ENCODE data around the gene ABCA4.

ABCA4 gene

GRCh38 chr1:94094469-94095111 lies 26.4 kb downstream of the ABCA4 start:
- TF ChIP-seq NFIC (IDR thresholded peaks at IDR 0.05) (peak; percentile 14; the same call in 1 of the 2 replicates), EP300 (IDR thresholded peaks at IDR 0.05; ENCODE audit: borderline replicate concordance) (peak; percentile 61; the same call in 1 of the 2 replicates), REST (IDR thresholded peaks at IDR 0.05; ENCODE audit: low read depth) (no peak), MAX (IDR thresholded peaks at IDR 0.05) (peak; percentile 17; the same call in 1 of the 2 replicates), TEAD4 (IDR thresholded peaks at IDR 0.05) (peak; percentile 32; the same call in 1 of the 2 replicates), ZBTB7A (IDR thresholded peaks at IDR 0.05; ENCODE audit: low read depth) (no peak), RAD21 (IDR thresholded peaks at IDR 0.05; ENCODE audit: low read depth) (no peak), YY1 (IDR thresholded peaks at IDR 0.05; ENCODE audit: low read depth) (no peak), TCF12 (IDR thresholded peaks at IDR 0.05; ENCODE audit: low read depth) (peak; percentile 34; the same call in 1 of the 2 replicates)

GRCh38 chr1:94093996-94094395 lies 27.0 kb downstream of the ABCA4 start:
- TF ChIP-seq FOXM1 (IDR thresholded peaks at IDR 0.05; ENCODE audit: borderline replicate concordance, low read depth) (peak; percentile 42; the same call in 1 of the 2 replicates), ZBTB7A (IDR thresholded peaks at IDR 0.05; ENCODE audit: low read depth) (0 out of 2 replicates have a peak, but pooled peaks have one; percentile 34), TEAD4 (IDR thresholded peaks at IDR 0.05) (peak; percentile 55), RAD21 (IDR thresholded peaks at IDR 0.05; ENCODE audit: low read depth) (no peak), TCF12 (IDR thresholded peaks at IDR 0.05; ENCODE audit: low read depth) (no peak), EGR1 (IDR thresholded peaks at IDR 0.05) (peak; percentile 93), NFIC (IDR thresholded peaks at IDR 0.05) (peak; percentile 5; the same call in 1 of the 2 replicates), USF1 (IDR thresholded peaks at IDR 0.05) (no peak), EP300 (IDR thresholded peaks at IDR 0.05; ENCODE audit: borderline replicate concordance) (peak; percentile 68), CEBPB (IDR thresholded peaks at IDR 0.05) (no peak), CREB1 (IDR thresholded peaks at IDR 0.05; ENCODE audit: low read depth) (no peak)

GRCh38 chr1:94093396-94093795 lies 27.6 kb downstream of the ABCA4 start:
- TF ChIP-seq REST (IDR thresholded peaks at IDR 0.05; ENCODE audit: low read depth): no peak
- no peak for TF ChIP-seq ZBTB7A (IDR thresholded peaks at IDR 0.05; ENCODE audit: low read depth)
- no peak for TF ChIP-seq USF1 (IDR thresholded peaks at IDR 0.05)
- TF ChIP-seq MAX (IDR thresholded peaks at IDR 0.05): no peak
- no peak for TF ChIP-seq CEBPB (IDR thresholded peaks at IDR 0.05)
- no peak for TF ChIP-seq NFIC (IDR thresholded peaks at IDR 0.05)
- TF ChIP-seq TCF12 (IDR thresholded peaks at IDR 0.05; ENCODE audit: low read depth): no peak
- no peak for TF ChIP-seq TEAD4 (IDR thresholded peaks at IDR 0.05)
- TF ChIP-seq YY1 (IDR thresholded peaks at IDR 0.05; ENCODE audit: low read depth): no peak
- no peak for TF ChIP-seq EP300 (IDR thresholded peaks at IDR 0.05; ENCODE audit: borderline replicate concordance)
- TF ChIP-seq CREB1 (IDR thresholded peaks at IDR 0.05; ENCODE audit: low read depth): no peak

GRCh38 chr1:94092210-94092613 lies 28.7 kb downstream of the ABCA4 start:
- TF ChIP-seq REST (IDR thresholded peaks at IDR 0.05; ENCODE audit: low read depth): no peak
- no peak for TF ChIP-seq CREB1 (IDR thresholded peaks at IDR 0.05; ENCODE audit: low read depth)
- TF ChIP-seq TCF12 (IDR thresholded peaks at IDR 0.05; ENCODE audit: low read depth): no peak
- TF ChIP-seq CEBPB (IDR thresholded peaks at IDR 0.05): no peak
- TF ChIP-seq TAF1 (IDR thresholded peaks at IDR 0.05; ENCODE audit: low read depth): no peak
- TF ChIP-seq MAX (IDR thresholded peaks at IDR 0.05): no peak
- TF ChIP-seq FOXM1 (IDR thresholded peaks at IDR 0.05; ENCODE audit: borderline replicate concordance, low read depth): no peak
- TF ChIP-seq EGR1 (IDR thresholded peaks at IDR 0.05): no peak
- no peak for TF ChIP-seq USF1 (IDR thresholded peaks at IDR 0.05)
- no peak for TF ChIP-seq TEAD4 (IDR thresholded peaks at IDR 0.05)
- TF ChIP-seq RAD21 (IDR thresholded peaks at IDR 0.05; ENCODE audit: low read depth): no peak
- no peak for TF ChIP-seq ZBTB7A (IDR thresholded peaks at IDR 0.05; ENCODE audit: low read depth)
- no peak for TF ChIP-seq EP300 (IDR thresholded peaks at IDR 0.05; ENCODE audit: borderline replicate concordance)
- no peak for TF ChIP-seq NFIC (IDR thresholded peaks at IDR 0.05)
- TF ChIP-seq YY1 (IDR thresholded peaks at IDR 0.05; ENCODE audit: low read depth): no peak
